Rectal smooth muscle tissue (tissue), 1 donor: Measurements from ENCODE around the gene OTUB2.

ENCODE experiments used
- H3K27ac ChIP-seq: one replicate; pipeline ENCODE4 v1.7.0; 2013; ENCODE audit warnings: low read depth, low read length, inconsistent platforms
- H3K27me3 ChIP-seq: one replicate; pipeline ENCODE4 v1.7.0; 2013; ENCODE audit warnings: low read length; ENCODE audit not compliant: control insufficient read depth, insufficient read depth
- H3K36me3 ChIP-seq: one replicate; pipeline ENCODE4 v1.7.0; 2013; ENCODE audit warnings: low read length; ENCODE audit not compliant: control insufficient read depth, insufficient read depth
- H3K4me1 ChIP-seq: one replicate; pipeline ENCODE4 v1.7.0; 2013; ENCODE audit warnings: low read length; ENCODE audit not compliant: control insufficient read depth, insufficient read depth
- H3K4me3 ChIP-seq: one replicate; pipeline ENCODE4 v1.7.0; 2013; ENCODE audit warnings: low read length
- H3K9ac ChIP-seq: one replicate; pipeline ENCODE4 v1.7.0; 2013; ENCODE audit warnings: low read length

OTUB2 gene

DNA sequence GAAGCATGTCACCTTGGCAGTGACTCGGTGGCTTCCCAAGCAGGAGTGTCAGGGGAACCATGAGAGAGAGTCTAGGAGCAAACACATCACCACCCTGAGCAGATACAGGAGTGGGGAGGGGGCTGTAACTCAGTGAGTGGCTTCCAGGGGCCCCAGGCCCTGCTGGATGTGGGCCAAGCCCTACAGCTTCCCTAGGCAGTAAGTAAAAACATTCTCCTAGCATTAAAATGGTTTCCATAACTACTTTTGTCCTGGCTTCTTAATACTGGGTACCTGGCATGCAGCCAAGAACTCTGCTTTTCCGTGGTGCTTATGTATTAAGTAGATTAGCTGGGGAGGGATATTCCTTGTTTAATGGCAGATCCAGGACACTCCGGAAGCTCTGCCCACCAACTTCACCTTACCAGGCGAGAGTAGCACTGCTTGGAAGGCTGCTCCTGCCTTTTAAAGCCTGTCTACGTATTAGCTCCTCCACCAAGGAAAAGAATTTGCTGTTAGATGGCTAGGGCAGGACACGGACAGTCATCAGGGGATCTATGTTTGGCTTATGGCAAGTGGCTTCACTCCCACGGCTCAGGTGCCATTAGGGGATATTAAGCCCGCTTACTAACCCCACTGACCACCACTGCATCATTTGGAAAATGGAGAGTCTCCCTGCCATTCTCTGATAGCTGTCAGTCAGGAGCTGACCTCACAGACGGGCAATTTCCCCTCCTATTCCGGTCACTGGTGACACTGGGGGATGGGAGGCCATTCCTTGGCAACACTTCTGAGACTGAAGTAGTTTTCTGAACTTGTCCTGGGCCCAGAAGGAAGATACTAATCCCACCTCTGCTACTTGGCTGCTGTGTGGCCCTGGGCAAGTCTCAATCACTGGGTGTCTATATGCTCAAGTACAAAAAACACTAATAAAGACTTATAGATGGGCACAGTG lies 22.8 kb downstream of the OTUB2 start:
- H3K27ac ChIP-seq = no peak overlapping the region
- H3K27me3 ChIP-seq = no peaks in the 10 kb centered on the region
- peaks cover 4% of the 10 kb centered on the region for H3K4me1 ChIP-seq
- no peak overlapping the region for H3K9ac ChIP-seq
- H3K4me3 ChIP-seq = no peak overlapping the region
- peaks cover 43% of the 10 kb centered on the region for H3K36me3 ChIP-seq

DNA sequence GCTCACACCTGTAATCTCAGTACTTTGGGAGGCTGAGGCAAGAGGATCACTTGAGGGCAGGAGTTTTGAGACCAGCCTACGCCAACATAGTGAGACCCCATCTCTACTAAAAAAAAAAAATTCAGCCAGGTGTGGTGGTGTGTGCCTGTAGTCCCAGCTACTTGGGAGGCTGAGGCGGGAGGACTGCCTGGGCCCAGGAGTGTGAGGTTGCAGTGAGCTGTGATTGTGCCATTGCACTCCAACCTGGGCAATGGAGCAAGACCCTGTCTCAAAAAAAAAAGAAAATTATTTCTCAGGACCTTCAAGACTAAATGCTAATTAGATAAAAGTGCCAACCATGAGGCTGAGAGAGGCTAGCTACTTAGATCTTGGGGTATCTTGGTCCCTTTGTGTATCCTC lies 23.5 kb downstream of the OTUB2 start:
- no peaks in the 10 kb centered on the region for H3K27me3 ChIP-seq
- H3K27ac ChIP-seq = no peak overlapping the region
- H3K4me3 ChIP-seq = no peak overlapping the region
- peaks cover 4% of the 10 kb centered on the region for H3K4me1 ChIP-seq
- peaks cover 50% of the 10 kb centered on the region for H3K36me3 ChIP-seq
- no peak overlapping the region for H3K9ac ChIP-seq

GRCh38 chr14:94050231-94050880 lies 24.2 kb downstream of the OTUB2 start:
- Histone ChIP-seq H3K4me3 (no peak overlapping the region), H3K9ac (no peak overlapping the region), H3K27me3 (no peaks in the 10 kb centered on the region), H3K27ac (no peak overlapping the region), H3K36me3 (peaks cover 57% of the 10 kb centered on the region), H3K4me1 (peaks cover 4% of the 10 kb centered on the region)

DNA sequence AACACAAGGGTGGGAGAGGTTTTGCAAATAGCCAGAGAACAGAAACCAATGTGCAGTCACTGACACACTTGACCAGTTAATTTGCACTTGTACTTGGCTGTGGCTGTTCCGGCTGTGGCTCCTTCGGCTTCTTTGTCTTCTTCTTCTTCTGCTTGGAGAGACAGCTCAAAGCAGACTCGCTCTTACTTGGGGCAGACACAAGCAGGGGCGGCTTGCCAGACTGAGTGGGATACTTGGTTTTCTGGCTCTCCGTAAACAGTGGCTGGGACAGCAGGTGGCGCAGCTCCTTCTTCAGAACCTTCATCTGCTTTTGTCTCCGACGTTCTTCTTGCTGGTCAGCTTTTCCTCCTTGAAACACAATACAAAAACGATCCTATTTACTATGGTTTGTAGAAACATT lies 25.0 kb downstream of the OTUB2 start:
- Histone ChIP-seq H3K27me3 (no peaks in the 10 kb centered on the region), H3K4me1 (peaks cover 4% of the 10 kb centered on the region), H3K9ac (no peak overlapping the region), H3K27ac (no peak overlapping the region), H3K36me3 (peaks cover 61% of the 10 kb centered on the region), H3K4me3 (no peak overlapping the region)

GRCh38 chr14:94051779-94052178 lies 25.6 kb downstream of the OTUB2 start:
- Histone ChIP-seq H3K36me3 (peaks cover 64% of the 10 kb centered on the region), H3K9ac (no peak overlapping the region), H3K4me3 (no peak overlapping the region), H3K27me3 (no peaks in the 10 kb centered on the region), H3K27ac (no peak overlapping the region), H3K4me1 (peaks cover 4% of the 10 kb centered on the region)

GRCh38 chr14:94052199-94052598 lies 26.1 kb downstream of the OTUB2 start:
- H3K4me3 ChIP-seq = no peak overlapping the region
- peaks cover 4% of the 10 kb centered on the region for H3K4me1 ChIP-seq
- no peak overlapping the region for H3K27ac ChIP-seq
- H3K36me3 ChIP-seq = peaks cover 64% of the 10 kb centered on the region
- no peaks in the 10 kb centered on the region for H3K27me3 ChIP-seq
- no peak overlapping the region for H3K9ac ChIP-seq

DNA sequence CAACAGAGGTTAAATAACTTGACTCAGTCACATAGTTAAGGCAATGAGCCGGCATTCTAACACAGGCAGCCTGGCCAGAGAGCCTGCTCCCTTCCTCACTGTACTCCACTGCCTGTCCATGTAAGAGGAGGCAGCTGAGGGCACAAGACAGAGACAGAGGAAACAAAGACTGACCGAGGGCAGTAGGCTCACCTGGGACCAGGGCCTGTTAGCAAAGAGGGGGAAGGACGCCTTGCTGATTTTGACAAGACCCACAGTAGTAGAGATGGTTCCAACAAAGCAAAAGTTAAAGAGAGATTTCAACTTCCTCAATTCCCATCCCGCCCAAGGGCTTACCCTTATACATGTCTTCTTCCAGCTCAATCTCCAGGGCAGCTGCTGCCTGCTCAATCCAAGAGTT lies 26.5 kb downstream of the OTUB2 start:
- Histone ChIP-seq H3K4me1 (peaks cover 4% of the 10 kb centered on the region), H3K27me3 (no peaks in the 10 kb centered on the region), H3K36me3 (peaks cover 69% of the 10 kb centered on the region), H3K27ac (no peak overlapping the region), H3K4me3 (no peak overlapping the region), H3K9ac (no peak overlapping the region)

DNA sequence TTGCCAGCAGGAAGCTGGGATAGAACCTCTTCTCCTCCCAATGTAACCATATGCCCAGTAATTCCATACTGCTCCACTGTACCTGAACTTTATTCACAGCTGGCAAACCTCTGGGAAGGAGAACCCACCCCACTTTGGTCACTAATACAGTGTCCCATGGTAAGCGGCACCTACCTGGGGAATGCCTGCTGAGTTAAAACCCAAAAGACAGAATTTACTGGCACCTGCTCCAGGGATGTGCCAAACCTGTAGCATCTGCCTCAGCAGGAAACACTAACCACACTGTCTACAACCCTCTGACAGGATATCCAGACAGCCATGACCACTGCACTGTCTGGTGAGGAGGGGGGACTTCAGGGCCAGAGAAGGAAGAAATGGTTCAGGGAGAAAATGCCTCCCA lies 28.3 kb downstream of the OTUB2 start:
- H3K27me3 ChIP-seq = no peaks in the 10 kb centered on the region
- peaks cover 4% of the 10 kb centered on the region for H3K4me1 ChIP-seq
- H3K9ac ChIP-seq = no peak overlapping the region
- peaks cover 69% of the 10 kb centered on the region for H3K36me3 ChIP-seq
- no peak overlapping the region for H3K4me3 ChIP-seq
- H3K27ac ChIP-seq = no peak overlapping the region

GRCh38 chr14:94054936-94055335 lies 28.8 kb downstream of the OTUB2 start:
- H3K4me1 ChIP-seq = peaks cover 4% of the 10 kb centered on the region
- H3K9ac ChIP-seq = no peak overlapping the region
- H3K4me3 ChIP-seq = no peak overlapping the region
- H3K27me3 ChIP-seq = no peaks in the 10 kb centered on the region
- H3K27ac ChIP-seq = no peak overlapping the region
- peaks cover 69% of the 10 kb centered on the region for H3K36me3 ChIP-seq

GRCh38 chr14:94056579-94057308 lies 30.6 kb downstream of the OTUB2 start:
- Histone ChIP-seq H3K4me1 (no peaks in the 10 kb centered on the region), H3K27ac (no peak overlapping the region), H3K36me3 (peaks cover 74% of the 10 kb centered on the region), H3K27me3 (no peaks in the 10 kb centered on the region), H3K4me3 (no peak overlapping the region), H3K9ac (no peak overlapping the region)

- Histone ChIP-seq H3K36me3 (peaks cover 68% of the 10 kb centered on the region), H3K27me3 (no peaks in the 10 kb centered on the region), H3K9ac (no peak overlapping the region), H3K4me1 (no peaks in the 10 kb centered on the region), H3K4me3 (no peak overlapping the region), H3K27ac (no peak overlapping the region)
Observed at GRCh38 chr14:94058128-94058673, 32.1 kb downstream of the OTUB2 start.

GRCh38 chr14:94058674-94059138 lies 32.6 kb downstream of the OTUB2 start:
- no peak overlapping the region for H3K27ac ChIP-seq
- H3K4me3 ChIP-seq = no peak overlapping the region
- H3K36me3 ChIP-seq = peaks cover 68% of the 10 kb centered on the region
- no peak overlapping the region for H3K9ac ChIP-seq
- no peaks in the 10 kb centered on the region for H3K4me1 ChIP-seq
- H3K27me3 ChIP-seq = no peaks in the 10 kb centered on the region
